Mesothelial cell of epicardium (in vitro differentiated cells): ENCODE results near the gene MFSD6L. TPM values are rescaled to one million over a fixed set of nuclear protein-coding genes. Genes with fewer than 3 reads are reported as not detected.

Experiments
- DNase-seq, 2 experiments: peaks; one replicate each; pipeline ENCODE4 v3.0.0; 2021; ENCODE audit warnings: low spot score in 2 of 2; ENCODE audit not compliant: unreplicated experiment in 2 of 2
- H3K27ac Mint-ChIP-seq: 2 replicates; pipeline ENCODE4 v1.8.0; 2021; ENCODE audit warnings: mixed read lengths
- H3K27me3 Mint-ChIP-seq: 2 replicates; pipeline ENCODE4 v1.8.0; 2021; ENCODE audit warnings: low read depth, mixed read lengths
- H3K36me3 Mint-ChIP-seq: 2 replicates; pipeline ENCODE4 v1.8.0; 2021; ENCODE audit warnings: mixed read lengths
- H3K4me1 Mint-ChIP-seq: 2 replicates; pipeline ENCODE4 v1.8.0; 2021; ENCODE audit warnings: mixed read lengths
- H3K4me3 Mint-ChIP-seq: 2 replicates; pipeline ENCODE4 v1.8.0; 2021; ENCODE audit warnings: mild to moderate bottlenecking, moderate library complexity, mixed read lengths
- H3K9me3 Mint-ChIP-seq: 2 replicates; pipeline ENCODE4 v1.8.0; 2021; ENCODE audit warnings: mixed read lengths
- CTCF ChIP-seq: fragments of 200-600 bp; sonication (generic); IDR thresholded peaks from one replicate; pipeline ENCODE4 v1.5.0; 2021; ENCODE audit warnings: antibody characterized with exemption; ENCODE audit not compliant: unreplicated experiment
- total RNA-seq: library from RNA; stranded (reverse); gene quantifications from 3 replicates; pipeline ENCODE4 v1.2.1, GENCODE V29; 2021

Gene MFSD6L
- total RNA-seq, 1 donor from 2014 or later, result 4.0 TPM

- peaks cover 12% of the 10 kb centered on the region for H3K9me3 Mint-ChIP-seq
- H3K4me1 Mint-ChIP-seq, result no peaks in the 10 kb centered on the region
- no peak for TF ChIP-seq CTCF
- H3K27me3 Mint-ChIP-seq, result no peaks in the 10 kb centered on the region
- H3K27ac Mint-ChIP-seq, result no peak overlapping the region
- H3K36me3 Mint-ChIP-seq, result no peaks in the 10 kb centered on the region
- no peak overlapping the region for H3K4me3 Mint-ChIP-seq
- no peak for DNase-seq
Measured at GRCh38 chr17:8843344-8843743, 44.2 kb upstream of the MFSD6L start.

- H3K36me3 Mint-ChIP-seq, result no peaks in the 10 kb centered on the region
- peaks cover 12% of the 10 kb centered on the region for H3K9me3 Mint-ChIP-seq
- peaks cover 2% of the 10 kb centered on the region for H3K27me3 Mint-ChIP-seq
- no peak overlapping the region for H3K4me3 Mint-ChIP-seq
- no peak for DNase-seq
- H3K27ac Mint-ChIP-seq, result no peak overlapping the region
- TF ChIP-seq CTCF, result no peak
- H3K4me1 Mint-ChIP-seq, result peaks cover 1% of the 10 kb centered on the region
Measured at GRCh38 chr17:8841844-8842243, 42.7 kb upstream of the MFSD6L start.

- Mint-ChIP-seq H3K9me3 (peaks cover 4% of the 10 kb centered on the region), H3K4me1 (peaks cover 1% of the 10 kb centered on the region), H3K27me3 (peaks cover 2% of the 10 kb centered on the region), H3K27ac (no peak overlapping the region), H3K4me3 (no peak overlapping the region), H3K36me3 (no peaks in the 10 kb centered on the region)
- DNase-seq, result no peak
- no peak for TF ChIP-seq CTCF
Measured at GRCh38 chr17:8839410-8839935, 40.3 kb upstream of the MFSD6L start.

GRCh38 chr17:8838551-8839095 lies 39.5 kb upstream of the MFSD6L start:
- H3K27me3 Mint-ChIP-seq, result peaks cover 3% of the 10 kb centered on the region
- no peak overlapping the region for H3K27ac Mint-ChIP-seq
- H3K9me3 Mint-ChIP-seq, result peaks cover 4% of the 10 kb centered on the region
- peaks cover 1% of the 10 kb centered on the region for H3K4me1 Mint-ChIP-seq
- DNase-seq, result no peak
- H3K36me3 Mint-ChIP-seq, result no peaks in the 10 kb centered on the region
- TF ChIP-seq CTCF, result no peak
- H3K4me3 Mint-ChIP-seq, result no peak overlapping the region

GRCh38 chr17:8837563-8838075 lies 38.5 kb upstream of the MFSD6L start:
- TF ChIP-seq CTCF, result no peak
- DNase-seq, result no peak
- no peak overlapping the region for H3K4me3 Mint-ChIP-seq
- peaks cover 3% of the 10 kb centered on the region for H3K27me3 Mint-ChIP-seq
- H3K36me3 Mint-ChIP-seq, result no peaks in the 10 kb centered on the region
- no peak overlapping the region for H3K27ac Mint-ChIP-seq
- peaks cover 1% of the 10 kb centered on the region for H3K4me1 Mint-ChIP-seq
- H3K9me3 Mint-ChIP-seq, result peaks cover 4% of the 10 kb centered on the region
